GM18861 (cell line): ENCODE results near the gene TBC1D2.
A peak's percentile ranks its signal among the peaks of the same experiment; 100 is the strongest.
"Not testable (repeated sequence)": the region's sequence is repeated elsewhere in the genome, so short reads cannot be mapped to it uniquely, and the experiment has no call there.

ENCODE experiments used
- ATAC-seq: cut with Tn5 transposase; IDR thresholded peaks from one replicate; pipeline ENCODE4 v1.9.1; 2021; ENCODE audit not compliant: unreplicated experiment

TBC1D2 gene, protein sequence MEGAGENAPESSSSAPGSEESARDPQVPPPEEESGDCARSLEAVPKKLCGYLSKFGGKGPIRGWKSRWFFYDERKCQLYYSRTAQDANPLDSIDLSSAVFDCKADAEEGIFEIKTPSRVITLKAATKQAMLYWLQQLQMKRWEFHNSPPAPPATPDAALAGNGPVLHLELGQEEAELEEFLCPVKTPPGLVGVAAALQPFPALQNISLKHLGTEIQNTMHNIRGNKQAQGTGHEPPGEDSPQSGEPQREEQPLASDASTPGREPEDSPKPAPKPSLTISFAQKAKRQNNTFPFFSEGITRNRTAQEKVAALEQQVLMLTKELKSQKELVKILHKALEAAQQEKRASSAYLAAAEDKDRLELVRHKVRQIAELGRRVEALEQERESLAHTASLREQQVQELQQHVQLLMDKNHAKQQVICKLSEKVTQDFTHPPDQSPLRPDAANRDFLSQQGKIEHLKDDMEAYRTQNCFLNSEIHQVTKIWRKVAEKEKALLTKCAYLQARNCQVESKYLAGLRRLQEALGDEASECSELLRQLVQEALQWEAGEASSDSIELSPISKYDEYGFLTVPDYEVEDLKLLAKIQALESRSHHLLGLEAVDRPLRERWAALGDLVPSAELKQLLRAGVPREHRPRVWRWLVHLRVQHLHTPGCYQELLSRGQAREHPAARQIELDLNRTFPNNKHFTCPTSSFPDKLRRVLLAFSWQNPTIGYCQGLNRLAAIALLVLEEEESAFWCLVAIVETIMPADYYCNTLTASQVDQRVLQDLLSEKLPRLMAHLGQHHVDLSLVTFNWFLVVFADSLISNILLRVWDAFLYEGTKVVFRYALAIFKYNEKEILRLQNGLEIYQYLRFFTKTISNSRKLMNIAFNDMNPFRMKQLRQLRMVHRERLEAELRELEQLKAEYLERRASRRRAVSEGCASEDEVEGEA

DNA sequence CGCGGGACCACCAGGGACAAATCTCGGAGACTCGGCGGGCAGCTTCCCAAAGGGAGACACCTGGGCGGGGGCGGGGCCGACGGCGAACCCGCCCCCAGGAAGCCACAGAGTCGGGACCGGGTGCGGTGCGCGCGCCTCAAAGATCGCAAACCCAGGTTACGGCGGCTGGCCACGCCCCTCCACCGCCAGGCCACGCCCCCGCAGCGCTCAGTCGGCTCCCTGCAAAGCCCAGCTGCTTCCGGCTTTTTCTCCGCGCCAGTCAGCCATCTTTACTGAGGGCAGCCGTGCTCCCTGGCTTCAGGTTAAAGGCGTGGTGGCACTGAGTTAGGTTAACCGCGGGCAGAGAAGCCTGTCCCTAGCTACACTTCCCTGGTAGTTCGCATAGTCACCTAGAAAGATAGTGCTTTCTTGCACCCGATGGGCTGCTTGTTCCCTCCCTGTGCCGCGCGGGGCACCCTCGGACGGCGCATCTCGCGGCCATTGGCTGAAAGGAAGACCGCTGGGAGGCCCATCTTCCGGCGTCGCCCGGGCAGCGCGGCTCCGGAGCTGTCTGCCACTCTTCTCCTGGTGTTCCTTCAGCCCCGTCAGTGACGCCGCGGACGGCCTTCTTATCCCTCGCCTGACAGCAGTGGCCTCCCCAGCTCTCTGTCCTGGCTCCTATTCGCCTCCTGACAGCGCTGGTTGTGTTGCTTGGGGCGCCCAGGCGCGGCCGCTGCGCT lies at the start of gene TBC1D2:
Gene TBC1D2, minus strand, starts transcription at position 72 of the 719 bp plus-strand sequence. CDS start 108 bp downstream, outside the sequence.
- ATAC-seq = peak; percentile 77

DNA sequence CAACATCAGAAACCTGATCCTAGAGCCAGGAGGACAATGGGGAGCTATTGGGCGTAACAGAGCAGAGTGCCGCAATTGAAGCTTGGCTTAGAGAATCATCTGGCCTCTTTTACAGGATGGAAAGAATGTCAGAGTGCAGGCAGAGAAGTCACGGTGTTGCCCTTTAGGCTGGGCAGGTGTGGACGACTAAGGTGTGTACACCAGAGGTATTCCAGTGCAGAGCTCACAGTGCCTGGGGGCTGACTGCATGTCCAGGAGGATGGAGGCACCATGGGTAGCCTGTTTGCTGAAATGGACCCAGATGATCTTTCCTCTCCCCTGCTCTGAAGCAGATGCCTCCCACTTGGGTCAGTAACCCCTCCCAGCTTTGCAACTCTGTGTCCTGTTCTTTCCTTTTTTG lies 48.9 kb upstream of the TBC1D2 start:
- no peak for ATAC-seq

DNA sequence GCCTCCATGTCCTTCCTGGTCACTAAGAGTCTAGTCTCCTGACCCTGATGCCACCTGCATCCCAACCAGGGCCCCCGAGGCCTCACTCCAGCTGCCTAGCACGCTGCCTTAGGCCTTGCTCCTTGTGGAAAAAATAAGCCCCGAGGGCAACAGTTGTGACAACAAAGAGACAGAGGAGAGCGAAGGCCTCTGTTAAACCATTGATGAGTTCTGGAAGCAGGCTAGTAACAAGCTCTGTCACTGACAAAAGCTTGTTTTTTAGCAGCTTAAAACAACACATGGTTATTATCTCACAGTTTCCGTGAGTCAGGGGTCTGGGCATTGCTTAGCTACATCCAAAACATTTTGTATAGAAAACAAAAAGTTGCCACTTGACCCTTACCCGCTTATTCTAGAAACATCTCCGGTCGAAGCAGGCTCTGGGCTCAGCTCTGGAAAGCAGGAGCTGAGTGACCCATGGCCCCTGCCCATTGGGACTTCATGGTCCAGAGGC lies 48.2 kb upstream of the TBC1D2 start:
- ATAC-seq = no peak

DNA sequence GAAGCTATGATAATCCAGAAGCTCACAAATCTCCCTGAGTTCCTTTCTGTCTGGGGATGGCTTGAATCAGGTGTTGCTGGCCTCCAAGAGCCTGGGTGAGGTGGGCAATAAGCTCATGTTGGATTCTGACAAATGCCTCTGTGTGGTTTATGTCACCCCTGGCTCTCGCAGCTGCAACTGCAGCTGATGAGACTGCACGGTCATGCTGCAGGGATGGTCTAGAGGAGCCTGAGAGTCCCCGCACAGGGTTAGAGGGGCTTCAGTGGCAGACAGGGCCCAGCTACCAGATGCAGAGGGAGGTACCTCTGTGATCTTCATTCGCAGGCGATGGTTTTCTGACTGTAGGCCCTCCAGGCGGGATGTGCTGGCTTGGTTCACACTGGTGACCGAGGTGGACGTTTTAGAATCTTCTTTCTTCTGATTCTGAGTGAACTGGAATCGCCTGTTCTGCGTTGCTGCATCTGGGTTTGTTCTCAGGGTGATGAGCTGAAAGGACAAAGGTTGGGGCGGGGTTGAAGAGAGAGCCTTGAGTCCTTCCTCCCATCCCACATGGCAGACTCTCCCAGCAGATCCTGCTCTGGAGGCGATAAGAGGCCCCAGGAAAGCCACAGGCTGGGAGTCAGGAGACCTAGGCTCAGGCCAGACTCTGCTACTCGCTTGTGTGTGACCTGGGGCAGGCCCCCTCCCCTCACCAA lies 47.6 kb upstream of the TBC1D2 start:
- ATAC-seq = no peak

DNA sequence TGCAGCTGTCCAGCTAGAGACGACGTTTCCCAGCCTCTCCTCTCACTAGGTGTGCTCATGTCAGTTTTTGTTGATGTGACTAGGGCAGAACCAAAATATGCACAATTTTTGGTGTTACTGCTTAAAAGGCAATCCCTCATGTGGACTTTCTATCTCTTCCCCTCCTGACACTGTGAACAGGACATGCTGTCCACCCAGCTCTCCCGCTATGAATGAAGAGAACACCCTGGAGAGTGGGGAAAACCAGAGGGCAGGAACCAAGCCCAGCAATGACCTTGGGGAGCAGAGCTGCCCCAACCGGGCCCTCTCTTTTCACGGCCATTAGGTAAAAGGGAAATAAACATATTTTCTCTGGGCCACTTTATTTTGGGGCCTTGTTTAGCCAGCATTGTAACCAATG lies 46.7 kb upstream of the TBC1D2 start:
- no peak for ATAC-seq

GRCh38 chr9:98300611-98301010 lies 45.2 kb upstream of the TBC1D2 start:
- no peak for ATAC-seq

GRCh38 chr9:98298476-98298875 lies 43.0 kb upstream of the TBC1D2 start:
- ATAC-seq = no peak

DNA sequence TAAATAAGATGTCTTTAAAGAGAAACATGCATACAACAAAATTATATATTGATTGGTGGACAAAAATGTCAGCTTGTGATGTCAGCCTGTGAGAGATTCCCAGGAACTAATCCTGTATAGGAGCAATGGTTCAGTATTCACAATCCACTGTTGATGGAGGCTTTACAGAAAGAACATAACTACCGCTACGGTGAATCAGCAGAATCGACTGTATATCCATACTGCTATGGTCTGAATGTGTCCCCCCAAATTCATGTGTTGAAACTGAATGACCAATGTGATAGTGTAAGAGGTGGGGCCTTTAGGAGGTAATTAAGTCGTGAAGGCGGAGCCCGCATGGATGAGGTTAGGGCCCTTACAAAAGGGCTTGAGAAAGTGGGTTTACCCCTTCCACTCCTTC lies 40.4 kb upstream of the TBC1D2 start:
- no peak for ATAC-seq

DNA sequence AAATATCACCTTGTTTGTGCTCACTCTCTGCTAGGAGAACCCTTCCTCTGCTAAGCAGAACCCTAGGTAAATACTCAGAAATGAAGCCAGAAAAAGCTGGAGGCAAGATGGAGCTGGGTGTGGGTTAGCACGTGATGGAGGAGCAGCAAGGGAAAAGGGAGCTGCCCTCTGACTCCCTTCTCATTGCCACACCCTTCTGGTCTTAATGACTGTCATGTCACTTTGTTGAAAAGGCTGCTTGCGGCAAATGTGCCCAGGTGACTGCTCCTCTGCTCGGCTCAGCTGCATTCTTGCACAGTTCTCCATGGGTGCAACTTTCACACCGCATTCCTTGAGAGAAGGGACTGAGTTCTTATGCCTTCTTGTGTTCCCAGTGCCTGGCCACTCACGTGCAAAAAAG lies 36.4 kb upstream of the TBC1D2 start:
- no peak for ATAC-seq

GRCh38 chr9:98290411-98290810 lies 35.0 kb upstream of the TBC1D2 start:
- ATAC-seq = no peak

- no peak for ATAC-seq
Observed at GRCh38 chr9:98289614-98290201, 34.3 kb upstream of the TBC1D2 start.

GRCh38 chr9:98288881-98289280 lies 33.4 kb upstream of the TBC1D2 start:
- ATAC-seq = no peak

- ATAC-seq = no peak
Observed at GRCh38 chr9:98287384-98287783, 31.9 kb upstream of the TBC1D2 start.

DNA sequence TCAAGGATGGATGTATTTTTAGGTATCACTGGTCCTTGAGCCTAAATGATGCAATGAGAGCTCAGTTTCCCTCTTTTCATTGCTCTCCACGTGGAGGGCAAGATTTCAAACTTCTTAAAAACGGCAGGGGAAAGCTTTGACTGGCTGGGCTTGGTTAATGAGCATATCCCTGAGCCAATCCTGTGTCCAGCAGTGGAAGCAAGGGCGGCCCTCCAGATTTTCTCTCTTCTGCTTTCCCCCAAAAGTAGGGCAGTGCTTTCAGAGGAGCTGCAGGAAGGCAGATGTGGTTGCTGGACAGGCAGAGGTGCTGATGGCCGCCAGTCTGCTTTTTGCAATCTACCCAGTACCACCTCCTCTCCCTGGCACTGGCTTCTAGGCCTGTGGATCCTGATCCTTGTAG lies 30.0 kb upstream of the TBC1D2 start:
- ATAC-seq = no peak

GRCh38 chr9:98284754-98285153 lies 29.3 kb upstream of the TBC1D2 start:
- ATAC-seq = no peak

DNA sequence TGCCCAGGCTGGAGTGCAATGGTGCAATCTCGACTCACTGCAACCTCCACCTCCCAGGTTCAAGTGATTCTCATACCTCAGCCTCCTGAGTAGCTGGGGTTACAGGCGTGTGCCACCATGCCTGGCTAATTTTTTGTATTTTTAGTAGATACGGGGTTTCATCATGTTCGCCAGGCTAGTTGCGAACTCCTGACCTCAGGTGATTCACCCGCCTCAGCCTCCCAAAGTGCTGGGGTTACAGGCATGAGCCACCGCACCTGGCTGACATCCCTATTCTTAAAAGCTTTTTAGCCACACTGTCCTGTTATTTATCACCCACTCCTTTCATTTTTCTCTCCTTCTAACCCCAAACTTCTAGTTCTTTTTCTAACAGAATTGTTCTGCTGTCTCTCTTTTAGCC lies 27.7 kb upstream of the TBC1D2 start:
- not testable (repeated sequence) for ATAC-seq

DNA sequence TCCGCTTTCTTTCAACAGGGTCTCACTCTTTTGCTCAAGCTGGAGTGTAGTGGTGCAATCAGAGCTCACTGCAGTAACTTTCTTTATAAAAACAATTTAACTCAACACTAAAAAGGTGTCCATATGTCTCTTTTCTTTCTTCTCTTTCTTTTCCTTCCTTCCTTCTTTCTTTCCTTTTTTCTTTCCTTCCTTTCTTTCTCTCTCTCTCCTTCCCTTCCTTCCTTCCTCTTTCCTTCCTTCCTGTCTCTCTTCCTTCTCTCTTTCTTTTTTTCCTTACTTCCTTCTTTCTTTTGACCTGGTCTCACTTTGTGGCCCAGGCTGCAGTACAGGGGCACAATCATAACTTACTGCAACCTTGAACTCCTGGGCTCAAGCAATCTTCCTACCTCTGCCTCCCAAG lies 25.8 kb upstream of the TBC1D2 start:
- ATAC-seq = no peak

DNA sequence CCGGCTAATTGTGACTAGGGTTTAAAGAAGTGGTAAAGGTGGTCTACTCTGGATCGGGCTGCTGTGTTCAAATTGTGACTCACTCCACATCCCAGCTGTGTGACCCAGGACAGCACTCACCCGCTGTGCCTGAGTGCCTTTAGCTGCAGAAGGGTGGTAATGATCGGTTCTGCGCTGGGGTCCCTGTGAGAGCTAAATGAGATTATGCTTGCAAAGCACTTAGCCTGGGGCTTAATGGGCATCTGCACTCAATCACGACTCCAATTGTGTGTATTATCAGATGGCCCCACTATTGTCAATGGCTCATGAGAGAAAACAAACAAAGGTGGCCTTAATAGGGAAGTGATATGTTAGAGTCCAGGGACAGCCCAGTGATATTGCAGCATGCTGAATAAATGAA lies 25.1 kb upstream of the TBC1D2 start:
- no peak for ATAC-seq

DNA sequence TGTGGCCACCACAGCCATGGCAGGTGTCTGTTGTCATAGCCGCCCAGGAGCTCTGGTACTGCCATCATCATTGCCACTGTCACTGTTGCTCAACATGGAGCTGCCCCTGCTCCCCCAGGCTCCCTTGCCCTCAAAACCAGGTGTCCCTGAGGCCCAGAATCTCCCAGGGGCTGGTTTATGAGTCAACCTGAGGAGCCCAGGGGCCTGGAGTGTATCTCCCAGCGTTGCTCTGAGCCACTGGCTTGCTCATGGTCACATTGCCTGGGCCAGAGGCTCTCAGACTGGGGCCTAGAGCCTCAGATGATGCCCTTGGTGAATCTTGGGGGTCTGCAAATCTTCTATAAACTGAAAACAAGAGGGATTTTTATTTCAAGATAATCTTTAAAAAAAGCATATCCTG lies 24.7 kb upstream of the TBC1D2 start:
- no peak for ATAC-seq

- no peak for ATAC-seq
Observed at GRCh38 chr9:98276907-98277469, 21.5 kb upstream of the TBC1D2 start.
